SK-N-MC (cell line): ENCODE measurements around the gene B3GNT3.

ENCODE experiments used
- EZH2 ChIP-seq: fragments of 200-600 bp; sonication (generic); IDR thresholded peaks from one replicate; pipeline ENCODE4 v1.6.1; 2017; ENCODE audit warnings: antibody characterized with exemption
- POLR2AphosphoS5 ChIP-seq: IDR thresholded peaks from 2 replicates; pipeline ENCODE4 v1.6.1; 2012; ENCODE audit warnings: mild to moderate bottlenecking, low read depth, low read length, borderline replicate concordance

DNA sequence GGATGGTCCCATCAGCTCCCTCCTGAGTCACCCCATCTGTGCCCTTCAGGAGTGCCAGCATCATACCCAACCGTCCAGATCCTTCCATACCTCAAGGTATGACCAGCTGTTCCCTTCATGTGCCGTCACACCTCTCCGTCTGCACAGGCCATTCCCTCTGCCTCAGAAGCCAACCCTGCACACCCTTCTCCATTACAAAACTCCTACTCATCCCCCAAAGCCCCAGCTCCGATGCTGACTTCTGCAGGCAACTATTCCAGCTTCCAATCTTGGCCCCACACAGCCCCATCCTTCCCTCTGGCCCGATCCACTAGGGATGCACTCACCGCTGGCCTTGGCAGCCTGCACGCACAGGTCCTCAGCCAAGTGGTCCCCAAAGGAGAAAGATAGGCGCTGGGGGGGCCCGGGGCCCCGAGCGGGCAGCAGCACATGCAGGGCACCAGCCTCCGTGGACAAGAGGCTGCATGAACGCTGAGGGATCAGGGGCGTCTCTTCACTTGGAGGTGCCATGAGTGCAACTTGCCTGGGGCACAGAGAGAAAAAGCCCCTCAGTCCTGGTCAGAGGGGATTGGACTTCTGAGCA is 49.1 kb downstream of the B3GNT3 start:
- no peak for TF ChIP-seq POLR2AphosphoS5
- no peak for TF ChIP-seq EZH2
